ENCODE results near the gene BUB1B.

Gene BUB1B

DNA sequence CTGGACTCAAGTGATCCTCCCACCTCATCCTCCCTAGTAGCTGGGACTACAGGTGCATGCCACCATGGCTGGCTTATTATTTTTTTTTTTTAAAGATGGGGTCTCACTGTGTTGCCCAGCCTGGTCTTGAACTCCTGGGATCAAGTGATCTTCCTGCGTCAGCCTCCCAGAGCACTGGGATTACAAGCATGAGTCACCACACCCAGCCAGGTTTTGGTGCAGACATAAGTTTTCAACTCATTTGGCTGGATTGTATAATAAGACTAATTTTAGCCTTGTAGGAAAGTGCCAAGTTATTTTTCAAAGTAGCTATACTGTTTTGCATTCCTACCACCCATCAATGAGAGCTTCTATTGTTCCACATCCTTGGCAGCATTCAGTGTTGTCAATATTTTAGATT is 32.1 kb downstream of the BUB1B start:
- no peak for DNase-seq

- no peak for DNase-seq
Measured at GRCh38 chr15:40197434-40197833, 36.6 kb downstream of the BUB1B start.

DNA sequence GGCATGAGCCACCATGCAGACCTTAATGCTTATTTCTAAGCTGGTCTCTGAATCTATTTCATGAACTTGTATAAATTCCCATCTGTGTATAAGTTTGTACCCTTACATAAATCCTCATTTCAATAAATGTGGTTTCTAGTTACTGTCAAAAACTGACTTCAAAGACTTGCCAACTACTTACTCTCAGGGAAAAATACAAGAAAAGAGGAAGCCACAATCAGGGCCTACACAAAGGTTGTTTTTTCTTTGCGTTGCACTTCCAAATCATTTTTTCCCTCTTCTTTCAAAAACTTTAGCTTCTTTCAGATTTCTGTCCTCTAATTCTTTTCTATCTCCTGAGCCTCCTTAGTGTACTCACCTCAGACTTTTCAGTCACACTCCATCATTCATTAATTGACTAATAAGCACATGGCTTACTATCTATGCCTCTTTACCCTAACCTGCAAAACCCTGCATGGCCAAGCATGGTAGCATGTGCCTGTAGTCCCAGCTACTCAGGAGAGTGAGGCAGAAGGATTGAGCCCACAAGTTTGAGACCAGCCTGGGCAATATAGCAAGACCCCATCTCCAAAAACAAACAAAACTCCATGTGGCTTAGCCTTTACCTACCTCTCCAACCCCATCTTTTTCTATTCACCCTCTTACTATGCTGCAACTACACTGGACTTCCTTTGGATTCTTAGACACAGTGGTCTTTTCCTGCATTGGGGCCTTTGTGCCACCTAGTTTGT is 37.7 kb downstream of the BUB1B start:
- no peak for DNase-seq

GRCh38 chr15:40204100-40204499 is 43.2 kb downstream of the BUB1B start:
- DNase-seq = no peak

- DNase-seq = peak; percentile 55
Measured at GRCh38 chr15:40217166-40217824, 56.4 kb downstream of the BUB1B start.

DNA sequence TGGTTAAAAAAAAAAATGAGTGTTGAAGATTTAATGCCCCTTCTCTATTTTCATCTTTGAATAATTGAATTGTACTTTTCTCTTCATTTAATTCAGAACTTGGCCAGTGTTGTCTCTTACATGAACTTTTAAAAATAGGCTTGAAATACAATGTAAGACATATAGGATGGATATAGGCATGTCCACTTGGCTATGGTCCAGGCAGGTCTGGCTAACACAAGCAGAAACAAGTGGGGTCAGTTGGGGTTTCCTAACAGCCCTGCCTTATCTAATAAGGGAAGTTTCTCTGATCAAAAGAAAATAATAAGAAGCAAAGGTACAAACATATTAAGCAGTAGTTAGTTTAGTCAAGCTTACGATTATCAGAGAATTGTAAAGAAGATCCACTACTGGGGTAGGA is 58.9 kb downstream of the BUB1B start:
- DNase-seq = no peak

DNA sequence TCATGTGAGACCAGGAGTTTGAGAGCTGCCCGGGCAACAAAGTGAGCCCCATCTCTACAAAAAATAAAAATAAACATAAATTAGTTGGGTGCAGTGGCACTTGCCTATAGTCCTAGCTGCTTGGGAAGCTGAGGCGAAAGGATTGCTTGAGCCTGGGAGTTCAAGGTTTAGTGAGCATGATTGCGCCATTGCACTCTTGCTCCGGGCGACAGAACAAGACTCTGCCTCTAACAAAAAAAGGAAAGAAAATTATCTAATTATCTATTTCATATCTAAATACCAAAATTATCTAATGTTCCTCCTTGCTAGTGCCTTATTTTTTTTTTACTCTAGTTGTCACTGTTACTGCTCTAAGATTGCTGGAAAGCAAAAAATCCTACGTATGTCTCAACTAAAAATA is 61.3 kb downstream of the BUB1B start:
- DNase-seq = no peak

- no peak for DNase-seq
Measured at GRCh38 chr15:40226736-40227135, 65.9 kb downstream of the BUB1B start.

DNA sequence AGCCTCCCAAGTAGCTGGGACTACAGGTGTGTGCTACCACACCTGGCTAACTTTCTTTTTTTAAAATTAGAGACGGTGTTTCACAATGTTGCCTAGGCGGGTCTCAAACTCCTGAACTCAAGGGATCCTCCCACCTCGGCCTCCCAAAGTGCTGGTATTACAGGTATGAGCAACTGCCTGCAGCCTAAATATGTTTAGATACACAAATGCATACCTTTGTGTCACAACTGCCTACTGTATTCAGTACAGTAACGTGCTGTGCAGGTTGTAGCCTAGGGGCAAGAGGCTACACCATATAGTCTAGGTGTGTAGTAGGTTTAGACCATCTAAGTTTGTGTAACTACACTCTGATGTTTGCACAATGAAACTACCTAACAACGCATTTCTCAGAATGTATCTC is 68.4 kb downstream of the BUB1B start:
- no peak for DNase-seq

DNA sequence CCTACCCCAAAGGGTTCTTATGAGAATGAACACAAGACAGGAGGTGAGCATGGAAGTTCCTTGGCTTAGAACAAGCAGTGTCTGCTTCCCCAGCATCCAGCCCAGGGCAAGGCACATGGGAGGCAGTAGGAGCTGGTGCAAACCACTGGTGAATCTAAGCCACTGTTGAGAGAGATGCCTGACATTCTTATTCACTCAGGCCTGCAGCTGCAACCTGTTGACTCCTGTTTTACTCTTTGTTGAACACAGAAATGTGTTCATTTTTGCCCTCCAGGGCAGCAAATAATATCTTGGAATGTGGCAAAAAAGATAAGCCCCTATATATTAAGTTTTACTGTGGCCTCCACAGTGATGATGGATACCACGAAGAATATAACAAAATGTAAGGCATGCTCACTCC is 69.1 kb downstream of the BUB1B start:
- no peak for DNase-seq

- DNase-seq = no peak
Measured at GRCh38 chr15:40232625-40233070, 71.8 kb downstream of the BUB1B start.

- DNase-seq = no peak
Measured at GRCh38 chr15:40233727-40234577, 73.1 kb downstream of the BUB1B start.

DNA sequence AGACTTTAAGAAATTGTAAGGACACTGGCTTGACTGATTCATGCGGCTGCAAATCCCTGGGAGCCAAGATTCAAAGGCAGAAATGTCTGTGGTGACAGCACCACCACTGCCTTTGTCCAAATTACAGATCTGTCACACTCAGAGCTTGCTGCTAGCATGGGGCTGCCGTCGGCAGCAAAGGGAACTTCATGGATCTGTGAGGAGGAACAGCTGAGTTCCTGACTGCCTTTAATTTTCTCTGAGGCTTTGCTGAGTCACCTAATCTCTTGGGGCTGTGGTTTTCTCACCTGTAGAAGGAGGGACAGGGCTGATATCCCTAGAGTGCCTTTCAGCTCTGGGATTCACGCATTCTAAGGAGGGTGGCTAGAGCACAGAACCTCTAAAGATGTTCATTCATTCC is 73.9 kb downstream of the BUB1B start:
- DNase-seq = no peak

GRCh38 chr15:40235201-40235885 is 74.5 kb downstream of the BUB1B start:
- no peak for DNase-seq

- peak; percentile 47 for DNase-seq
Measured at GRCh38 chr15:40238532-40239403, 77.9 kb downstream of the BUB1B start, which contains the start of gene PAK6. PAK6 (plus strand) TSS chr15:40239063; CDS start chr15:40264786, 25,723 bp downstream.

- DNase-seq = no peak
Measured at GRCh38 chr15:40239404-40239692, 78.5 kb downstream of the BUB1B start.

GRCh38 chr15:40239693-40240618 is 79.1 kb downstream of the BUB1B start:
- no peak for DNase-seq

DNA sequence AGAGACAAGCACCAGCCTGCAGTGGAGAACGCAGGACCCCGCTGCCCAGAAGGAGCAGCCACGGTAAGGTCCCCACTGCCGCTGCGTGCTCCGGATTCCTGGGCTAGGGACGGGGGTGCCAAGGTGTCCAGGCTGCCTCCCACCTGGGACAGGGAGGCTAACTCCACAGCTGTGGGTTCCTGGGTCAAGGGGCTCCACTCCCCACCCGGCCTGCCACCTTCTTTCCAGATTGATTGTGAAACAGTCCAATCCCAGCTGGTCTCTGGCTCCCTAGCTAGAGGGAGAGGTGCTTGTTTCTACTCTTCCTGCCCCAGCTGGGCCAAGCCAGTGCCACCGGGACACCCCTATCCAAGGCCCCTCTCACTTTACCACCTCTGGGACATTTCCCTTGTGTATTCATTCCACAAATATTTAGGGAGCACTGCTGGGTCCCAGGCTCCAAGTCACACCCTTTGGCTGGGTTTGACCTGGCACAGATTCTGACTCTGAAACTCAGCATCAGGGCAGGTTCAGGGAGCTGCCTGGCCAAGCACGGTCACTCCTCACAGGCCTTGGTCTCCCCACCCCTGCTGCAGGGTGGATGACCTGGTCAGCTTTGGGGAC is 79.9 kb downstream of the BUB1B start:
- DNase-seq = no peak

- DNase-seq = no peak
Measured at GRCh38 chr15:40241269-40242212, 80.7 kb downstream of the BUB1B start.

Data from NCI-H1436 (cell line).